ENCODE data around the gene OR51V1.

OR51V1 gene

DNA sequence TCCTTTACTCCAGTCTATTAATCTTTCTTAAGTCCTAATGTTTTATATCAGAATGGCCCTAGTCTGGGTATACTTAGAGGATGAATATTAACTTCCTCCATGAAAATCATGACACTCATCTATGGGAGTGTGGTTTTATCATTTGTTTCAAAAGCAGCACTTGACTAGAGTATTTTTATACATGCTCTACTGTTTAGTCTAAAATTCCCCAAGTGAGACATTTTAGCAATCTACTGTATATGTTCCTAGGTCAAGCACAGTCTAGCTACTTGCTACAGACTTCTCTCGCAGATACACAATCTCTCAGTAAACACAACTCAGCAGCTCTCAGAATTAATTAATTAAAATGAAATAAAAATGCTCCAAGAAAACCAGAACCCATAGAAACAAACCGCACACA lies 29.3 kb upstream of the OR51V1 start:
- no peak overlapping the region for H3K9ac ChIP-seq (ENCODE audit: low read depth, low read length)
- WGBS = 100% methylated on average over 1 of the region's 2 CpGs
- H3K9me3 ChIP-seq (ENCODE audit: insufficient read depth, low read depth, low read length) = no peaks in the 10 kb centered on the region

DNA sequence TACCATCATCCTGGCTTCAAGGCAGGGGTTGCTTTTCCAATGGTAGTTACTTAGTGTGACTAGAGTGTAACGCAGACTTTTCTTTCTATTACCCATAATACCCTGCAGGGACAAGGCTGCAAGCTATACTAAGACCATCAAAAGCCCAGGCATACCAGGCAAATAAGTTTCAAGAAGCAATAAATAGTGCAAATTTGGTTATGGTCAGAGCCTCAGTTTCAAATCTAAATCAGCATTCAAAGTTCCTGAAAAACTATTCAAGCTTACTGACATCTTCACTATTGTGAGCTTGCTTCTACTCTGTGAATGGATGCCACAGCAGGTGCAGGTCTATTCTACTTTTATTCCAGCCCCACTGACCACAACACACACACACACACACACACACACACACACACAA lies 28.9 kb upstream of the OR51V1 start:
- H3K36me3 ChIP-seq (ENCODE audit: insufficient read depth, low read length) = no peaks in the 10 kb centered on the region
- H3K4me3 ChIP-seq (ENCODE audit: low read length) = no peak overlapping the region
- H3K27ac ChIP-seq (ENCODE audit: low read depth, low read length) = no peak overlapping the region
- no peaks in the 10 kb centered on the region for H3K4me1 ChIP-seq (ENCODE audit: insufficient read depth, low read length)
- H3K9ac ChIP-seq (ENCODE audit: low read depth, low read length) = no peak overlapping the region
- no peaks in the 10 kb centered on the region for H3K9me3 ChIP-seq (ENCODE audit: insufficient read depth, low read depth, low read length)
- WGBS = no CpG with 5 or more reads among the region's 1 CpG
- H3K27me3 ChIP-seq (ENCODE audit: insufficient read depth, low read length) = no peaks in the 10 kb centered on the region

More for the DNA sequence above, 29.3 kb upstream of the OR51V1 start:
- H3K4me3 ChIP-seq (ENCODE audit: low read length) = no peak overlapping the region
- H3K36me3 ChIP-seq (ENCODE audit: insufficient read depth, low read length) = no peaks in the 10 kb centered on the region
- H3K27me3 ChIP-seq (ENCODE audit: insufficient read depth, low read length) = no peaks in the 10 kb centered on the region
- no peak overlapping the region for H3K27ac ChIP-seq (ENCODE audit: low read depth, low read length)
- H3K4me1 ChIP-seq (ENCODE audit: insufficient read depth, low read length) = no peaks in the 10 kb centered on the region

DNA sequence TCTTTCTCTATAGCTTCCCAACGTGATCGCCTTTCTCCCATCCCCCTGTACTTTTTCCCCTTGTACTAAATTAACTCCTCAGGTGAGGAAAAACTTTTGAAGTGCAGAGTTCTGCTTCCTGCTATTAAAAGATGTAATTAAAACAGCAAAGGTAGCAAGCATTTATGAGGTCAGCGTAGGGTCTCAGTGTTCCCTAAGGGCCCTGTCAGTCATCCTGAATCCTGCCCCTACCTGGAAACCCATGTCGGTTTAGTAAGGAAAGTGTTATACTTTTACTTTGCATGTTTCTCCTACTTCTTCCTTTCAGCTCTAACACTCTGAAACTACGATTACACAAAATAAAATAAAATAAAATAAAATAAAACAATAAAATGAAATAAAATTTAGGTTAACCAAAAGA lies 27.6 kb upstream of the OR51V1 start:
- no peak overlapping the region for H3K4me3 ChIP-seq (ENCODE audit: low read length)
- no peak overlapping the region for H3K27ac ChIP-seq (ENCODE audit: low read depth, low read length)
- H3K9ac ChIP-seq (ENCODE audit: low read depth, low read length) = no peak overlapping the region

DNA sequence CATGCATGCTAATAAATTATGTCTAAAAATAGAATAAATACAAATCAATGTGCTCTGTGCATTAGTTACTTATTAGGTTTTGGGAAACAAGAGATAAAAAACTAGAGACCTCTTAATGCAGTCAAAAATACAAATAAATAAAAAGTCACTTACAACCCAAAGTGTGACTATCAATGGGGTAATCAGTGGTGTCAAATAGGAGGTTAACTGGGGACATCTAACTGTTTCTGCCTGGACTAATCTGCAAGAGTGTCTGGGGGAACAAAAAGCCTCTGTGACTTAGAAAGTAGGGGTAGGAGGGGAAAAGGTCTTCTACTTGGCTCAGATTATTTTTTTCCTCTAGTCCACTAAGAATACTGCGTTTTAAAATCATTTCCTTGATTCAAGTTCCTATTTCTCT lies 27.2 kb upstream of the OR51V1 start:
- WGBS = 90% methylated on average over 1 of the region's 1 CpG

More for the DNA sequence above, 27.6 kb upstream of the OR51V1 start:
- Histone ChIP-seq H3K9me3 (ENCODE audit: insufficient read depth, low read depth, low read length) (no peaks in the 10 kb centered on the region), H3K4me1 (ENCODE audit: insufficient read depth, low read length) (no peaks in the 10 kb centered on the region), H3K27me3 (ENCODE audit: insufficient read depth, low read length) (no peaks in the 10 kb centered on the region), H3K36me3 (ENCODE audit: insufficient read depth, low read length) (no peaks in the 10 kb centered on the region)
- WGBS = 88% methylated on average over 3 of the region's 5 CpGs

DNA sequence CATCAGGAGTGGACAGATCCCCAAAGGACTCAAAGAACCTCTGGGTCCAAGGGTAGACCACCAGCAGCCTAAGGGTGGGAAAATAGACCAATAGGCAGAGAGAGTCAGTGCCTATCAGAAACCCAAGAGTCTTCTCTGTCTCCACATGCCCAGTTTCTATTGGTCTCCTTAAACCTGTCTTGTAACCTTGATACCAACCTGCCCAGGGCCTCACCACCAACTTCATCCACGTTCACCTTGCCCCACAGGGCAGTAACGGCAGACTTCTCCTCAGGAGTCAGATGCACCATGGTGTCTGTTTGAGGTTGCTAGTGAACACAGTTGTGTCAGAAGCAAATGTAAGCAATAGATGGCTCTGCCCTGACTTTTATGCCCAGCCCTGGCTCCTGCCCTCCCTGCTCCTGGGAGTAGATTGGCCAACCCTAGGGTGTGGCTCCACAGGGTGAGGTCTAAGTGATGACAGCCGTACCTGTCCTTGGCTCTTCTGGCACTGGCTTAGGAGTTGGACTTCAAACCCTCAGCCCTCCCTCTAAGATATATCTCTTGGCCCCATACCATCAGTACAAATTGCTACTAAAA lies 26.3 kb upstream of the OR51V1 start, which contains the start of gene HBB:
Gene HBB (minus strand): TSS at position 340 of the 579 bp plus-strand sequence. CDS start 50 bp downstream, at position 290.
- WGBS = 92% methylated on average over 3 of the region's 3 CpGs
- Histone ChIP-seq H3K4me1 (ENCODE audit: insufficient read depth, low read length) (no peaks in the 10 kb centered on the region), H3K27ac (ENCODE audit: low read depth, low read length) (no peak within 1 kb of the TSS)

More for the DNA sequence above, 27.2 kb upstream of the OR51V1 start:
- H3K27ac ChIP-seq (ENCODE audit: low read depth, low read length) = no peak overlapping the region
- H3K9me3 ChIP-seq (ENCODE audit: insufficient read depth, low read depth, low read length) = no peaks in the 10 kb centered on the region
- no peaks in the 10 kb centered on the region for H3K36me3 ChIP-seq (ENCODE audit: insufficient read depth, low read length)
- no peak overlapping the region for H3K9ac ChIP-seq (ENCODE audit: low read depth, low read length)
- H3K27me3 ChIP-seq (ENCODE audit: insufficient read depth, low read length) = no peaks in the 10 kb centered on the region
- no peaks in the 10 kb centered on the region for H3K4me1 ChIP-seq (ENCODE audit: insufficient read depth, low read length)
- no peak overlapping the region for H3K4me3 ChIP-seq (ENCODE audit: low read length)

DNA sequence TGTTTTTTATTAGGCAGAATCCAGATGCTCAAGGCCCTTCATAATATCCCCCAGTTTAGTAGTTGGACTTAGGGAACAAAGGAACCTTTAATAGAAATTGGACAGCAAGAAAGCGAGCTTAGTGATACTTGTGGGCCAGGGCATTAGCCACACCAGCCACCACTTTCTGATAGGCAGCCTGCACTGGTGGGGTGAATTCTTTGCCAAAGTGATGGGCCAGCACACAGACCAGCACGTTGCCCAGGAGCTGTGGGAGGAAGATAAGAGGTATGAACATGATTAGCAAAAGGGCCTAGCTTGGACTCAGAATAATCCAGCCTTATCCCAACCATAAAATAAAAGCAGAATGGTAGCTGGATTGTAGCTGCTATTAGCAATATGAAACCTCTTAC lies 25.0 kb upstream of the OR51V1 start:
- Histone ChIP-seq H3K36me3 (ENCODE audit: insufficient read depth, low read length) (no peaks in the 10 kb centered on the region), H3K9me3 (ENCODE audit: insufficient read depth, low read depth, low read length) (peaks cover 5% of the 10 kb centered on the region; the same call in 1 of the 2 replicates), H3K4me3 (ENCODE audit: low read length) (no peak overlapping the region), H3K27me3 (ENCODE audit: insufficient read depth, low read length) (no peaks in the 10 kb centered on the region), H3K4me1 (ENCODE audit: insufficient read depth, low read length) (no peaks in the 10 kb centered on the region), H3K27ac (ENCODE audit: low read depth, low read length) (no peak overlapping the region), H3K9ac (ENCODE audit: low read depth, low read length) (no peak overlapping the region)
- WGBS = 93% methylated on average over 2 of the region's 2 CpGs

More for the DNA sequence above, 26.3 kb upstream of the OR51V1 start, which contains the start of gene HBB:
- Histone ChIP-seq H3K9me3 (ENCODE audit: insufficient read depth, low read depth, low read length) (peaks cover 5% of the 10 kb centered on the region; the same call in 1 of the 2 replicates), H3K27me3 (ENCODE audit: insufficient read depth, low read length) (no peaks in the 10 kb centered on the region), H3K36me3 (ENCODE audit: insufficient read depth, low read length) (no peaks in the 10 kb centered on the region), H3K9ac (ENCODE audit: low read depth, low read length) (no peak within 1 kb of the TSS), H3K4me3 (ENCODE audit: low read length) (no peak within 1 kb of the TSS)

DNA sequence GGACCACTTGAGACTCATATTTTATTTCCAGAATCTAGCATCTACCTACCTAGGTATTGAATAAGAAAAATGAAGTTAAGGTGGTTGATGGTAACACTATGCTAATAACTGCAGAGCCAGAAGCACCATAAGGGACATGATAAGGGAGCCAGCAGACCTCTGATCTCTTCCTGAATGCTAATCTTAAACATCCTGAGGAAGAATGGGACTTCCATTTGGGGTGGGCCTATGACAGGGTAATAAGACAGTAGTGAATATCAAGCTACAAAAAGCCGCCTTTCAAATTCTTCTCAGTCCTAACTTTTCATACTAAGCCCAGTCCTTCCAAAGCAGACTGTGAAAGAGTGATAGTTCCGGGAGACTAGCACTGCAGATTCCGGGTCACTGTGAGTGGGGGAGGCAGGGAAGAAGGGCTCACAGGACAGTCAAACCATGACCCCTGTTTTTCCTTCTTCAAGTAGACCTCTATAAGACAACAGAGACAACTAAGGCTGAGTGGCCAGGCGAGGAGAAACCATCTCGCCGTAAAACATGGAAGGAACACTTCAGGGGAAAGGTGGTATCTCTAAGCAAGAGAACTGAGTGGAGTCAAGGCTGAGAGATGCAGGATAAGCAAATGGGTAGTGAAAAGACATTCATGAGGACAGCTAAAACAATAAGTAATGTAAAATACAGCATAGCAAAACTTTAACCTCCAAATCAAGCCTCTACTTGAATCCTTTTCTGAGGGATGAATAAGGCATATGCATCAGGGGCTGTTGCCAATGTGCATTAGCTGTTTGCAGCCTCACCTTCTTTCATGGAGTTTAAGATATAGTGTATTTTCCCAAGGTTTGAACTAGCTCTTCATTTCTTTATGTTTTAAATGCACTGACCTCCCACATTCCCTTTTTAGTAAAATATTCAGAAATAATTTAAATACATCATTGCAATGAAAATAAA lies 24.3 kb upstream of the OR51V1 start:
- H3K27ac ChIP-seq (ENCODE audit: low read depth, low read length) = no peak overlapping the region
- no peak overlapping the region for H3K9ac ChIP-seq (ENCODE audit: low read depth, low read length)
- no peaks in the 10 kb centered on the region for H3K4me1 ChIP-seq (ENCODE audit: insufficient read depth, low read length)
- H3K9me3 ChIP-seq (ENCODE audit: insufficient read depth, low read depth, low read length) = peaks cover 5% of the 10 kb centered on the region; the same call in 1 of the 2 replicates
- no peak overlapping the region for H3K4me3 ChIP-seq (ENCODE audit: low read length)
- H3K27me3 ChIP-seq (ENCODE audit: insufficient read depth, low read length) = no peaks in the 10 kb centered on the region
- H3K36me3 ChIP-seq (ENCODE audit: insufficient read depth, low read length) = no peaks in the 10 kb centered on the region
- 94% methylated on average over 5 of the region's 6 CpGs for WGBS

DNA sequence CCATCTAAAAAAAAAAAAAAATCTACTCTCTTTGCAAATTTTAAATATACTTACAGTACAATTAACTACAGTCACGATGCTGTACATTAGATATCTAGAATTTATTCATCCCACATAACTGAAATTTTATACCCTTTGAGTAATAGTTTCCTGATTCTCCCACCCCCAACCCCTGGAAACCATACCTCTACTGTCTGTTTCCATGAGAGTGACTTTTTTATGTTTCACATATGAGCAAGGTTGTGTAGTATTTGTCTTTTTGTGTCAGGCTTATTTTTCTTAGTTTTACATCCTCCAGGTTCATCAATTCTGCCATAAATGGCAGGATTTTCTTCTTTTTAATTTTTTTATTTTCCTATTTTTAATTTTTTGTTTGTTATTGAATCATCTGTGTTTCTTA lies 23.2 kb upstream of the OR51V1 start:
- Histone ChIP-seq H3K36me3 (ENCODE audit: insufficient read depth, low read length) (no peaks in the 10 kb centered on the region), H3K9me3 (ENCODE audit: insufficient read depth, low read depth, low read length) (peaks cover 5% of the 10 kb centered on the region; the same call in 1 of the 2 replicates), H3K4me3 (ENCODE audit: low read length) (no peak overlapping the region), H3K4me1 (ENCODE audit: insufficient read depth, low read length) (no peaks in the 10 kb centered on the region), H3K27me3 (ENCODE audit: insufficient read depth, low read length) (no peaks in the 10 kb centered on the region), H3K27ac (ENCODE audit: low read depth, low read length) (no peak overlapping the region), H3K9ac (ENCODE audit: low read depth, low read length) (no peak overlapping the region)
- WGBS = 97% methylated on average over 1 of the region's 1 CpG

DNA sequence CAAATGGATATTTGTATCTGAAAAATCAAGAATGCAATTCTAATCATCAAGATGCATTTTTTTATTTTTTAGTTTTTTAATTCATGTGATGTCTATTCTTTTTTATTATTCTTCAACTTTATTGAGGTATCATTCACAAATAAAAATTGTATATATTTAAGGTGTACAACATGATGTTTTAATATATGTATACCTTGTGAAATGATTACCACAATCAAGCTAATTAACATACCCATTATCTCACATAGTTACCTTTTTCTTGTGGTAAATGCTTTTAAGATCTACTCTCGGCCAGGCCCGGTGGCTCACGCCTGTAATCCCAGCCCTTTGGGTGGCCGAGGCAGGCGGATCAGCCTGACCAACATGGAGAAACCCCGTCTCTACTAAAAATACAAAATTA lies 22.7 kb upstream of the OR51V1 start:
- no peak overlapping the region for H3K27ac ChIP-seq (ENCODE audit: low read depth, low read length)
- H3K4me1 ChIP-seq (ENCODE audit: insufficient read depth, low read length) = no peaks in the 10 kb centered on the region
- peaks cover 5% of the 10 kb centered on the region; the same call in 1 of the 2 replicates for H3K9me3 ChIP-seq (ENCODE audit: insufficient read depth, low read depth, low read length)
- WGBS = 92% methylated on average over 6 of the region's 6 CpGs
- no peak overlapping the region for H3K4me3 ChIP-seq (ENCODE audit: low read length)
- H3K27me3 ChIP-seq (ENCODE audit: insufficient read depth, low read length) = no peaks in the 10 kb centered on the region
- H3K36me3 ChIP-seq (ENCODE audit: insufficient read depth, low read length) = no peaks in the 10 kb centered on the region
- no peak overlapping the region for H3K9ac ChIP-seq (ENCODE audit: low read depth, low read length)

DNA sequence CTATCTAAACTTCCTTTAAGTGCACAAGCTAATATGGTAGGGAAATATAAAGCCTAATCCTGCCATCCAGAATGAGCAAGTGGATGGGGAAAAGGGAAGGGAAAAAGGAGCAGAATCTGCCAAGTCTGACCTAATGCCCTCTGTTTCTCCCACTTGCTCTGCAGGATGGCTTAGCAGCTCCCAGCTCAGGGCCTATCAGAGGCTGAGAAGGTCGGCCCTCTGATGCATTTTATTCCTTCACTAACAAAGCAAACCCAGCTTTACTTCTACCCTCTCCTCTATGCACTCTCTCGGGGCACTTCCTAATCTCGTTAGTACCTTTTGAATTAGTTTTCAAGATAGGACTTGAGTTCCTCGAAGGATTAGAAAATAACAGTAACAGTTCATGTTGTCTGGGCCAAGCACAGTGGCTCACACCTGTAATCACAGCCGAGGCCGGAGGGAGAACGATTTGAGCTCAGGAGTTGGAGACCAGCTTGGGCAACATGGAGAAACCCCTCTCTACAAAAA lies 9.9 kb upstream of the OR51V1 start:
- no peak overlapping the region for H3K9ac ChIP-seq (ENCODE audit: low read depth, low read length)
- 0 out of 2 replicates have a peak, but pooled peaks cover 5% of the 10 kb centered on the region for H3K4me1 ChIP-seq (ENCODE audit: insufficient read depth, low read length)
- no peaks in the 10 kb centered on the region for H3K27me3 ChIP-seq (ENCODE audit: insufficient read depth, low read length)
- WGBS = 66% methylated on average over 7 of the region's 7 CpGs
- H3K9me3 ChIP-seq (ENCODE audit: insufficient read depth, low read depth, low read length) = no peaks in the 10 kb centered on the region
- H3K36me3 ChIP-seq (ENCODE audit: insufficient read depth, low read length) = no peaks in the 10 kb centered on the region
- no peak overlapping the region for H3K4me3 ChIP-seq (ENCODE audit: low read length)
- no peak overlapping the region for H3K27ac ChIP-seq (ENCODE audit: low read depth, low read length)

DNA sequence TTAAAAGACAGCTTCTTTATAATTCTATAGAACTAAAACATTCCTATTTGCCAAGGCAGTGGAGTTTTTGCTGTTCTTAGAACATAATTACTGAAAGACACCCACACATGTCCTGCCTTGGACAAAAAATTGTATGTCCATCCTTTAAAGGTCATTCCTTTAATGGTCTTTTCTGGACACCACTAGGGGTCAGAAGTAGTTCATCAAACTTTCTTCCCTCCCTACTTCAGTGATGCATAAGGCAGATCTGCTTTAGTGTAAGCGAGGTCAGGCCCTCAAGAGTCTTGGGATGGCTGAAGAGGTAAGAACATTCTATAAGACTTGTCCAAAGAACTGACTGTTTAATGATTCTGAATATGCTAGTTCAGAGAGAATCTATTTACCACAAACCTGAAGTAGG lies 4.3 kb upstream of the OR51V1 start:
- Histone ChIP-seq H3K9ac (ENCODE audit: low read depth, low read length) (no peak overlapping the region), H3K27ac (ENCODE audit: low read depth, low read length) (no peak overlapping the region), H3K27me3 (ENCODE audit: insufficient read depth, low read length) (no peaks in the 10 kb centered on the region), H3K4me3 (ENCODE audit: low read length) (no peak overlapping the region), H3K4me1 (ENCODE audit: insufficient read depth, low read length) (peaks cover 5% of the 10 kb centered on the region; the same call in 1 of the 2 replicates), H3K36me3 (ENCODE audit: insufficient read depth, low read length) (no peaks in the 10 kb centered on the region), H3K9me3 (ENCODE audit: insufficient read depth, low read depth, low read length) (no peaks in the 10 kb centered on the region)
- 17% methylated on average over 1 of the region's 1 CpG for WGBS
